T-helper 2 cell (primary cell): Measurements from ENCODE around the gene GIPC1.
"Not testable (repeated sequence)": the region's sequence is repeated elsewhere in the genome, so short reads cannot be mapped to it uniquely, and the experiment has no call there.

Source experiments
- DNase-seq, 5 experiments: peaks; one replicate each; pipeline versions ENCODE4 v3.0.0 to v3.0.0-alpha.2; 2012 to 2022

The GIPC1 gene

DNA sequence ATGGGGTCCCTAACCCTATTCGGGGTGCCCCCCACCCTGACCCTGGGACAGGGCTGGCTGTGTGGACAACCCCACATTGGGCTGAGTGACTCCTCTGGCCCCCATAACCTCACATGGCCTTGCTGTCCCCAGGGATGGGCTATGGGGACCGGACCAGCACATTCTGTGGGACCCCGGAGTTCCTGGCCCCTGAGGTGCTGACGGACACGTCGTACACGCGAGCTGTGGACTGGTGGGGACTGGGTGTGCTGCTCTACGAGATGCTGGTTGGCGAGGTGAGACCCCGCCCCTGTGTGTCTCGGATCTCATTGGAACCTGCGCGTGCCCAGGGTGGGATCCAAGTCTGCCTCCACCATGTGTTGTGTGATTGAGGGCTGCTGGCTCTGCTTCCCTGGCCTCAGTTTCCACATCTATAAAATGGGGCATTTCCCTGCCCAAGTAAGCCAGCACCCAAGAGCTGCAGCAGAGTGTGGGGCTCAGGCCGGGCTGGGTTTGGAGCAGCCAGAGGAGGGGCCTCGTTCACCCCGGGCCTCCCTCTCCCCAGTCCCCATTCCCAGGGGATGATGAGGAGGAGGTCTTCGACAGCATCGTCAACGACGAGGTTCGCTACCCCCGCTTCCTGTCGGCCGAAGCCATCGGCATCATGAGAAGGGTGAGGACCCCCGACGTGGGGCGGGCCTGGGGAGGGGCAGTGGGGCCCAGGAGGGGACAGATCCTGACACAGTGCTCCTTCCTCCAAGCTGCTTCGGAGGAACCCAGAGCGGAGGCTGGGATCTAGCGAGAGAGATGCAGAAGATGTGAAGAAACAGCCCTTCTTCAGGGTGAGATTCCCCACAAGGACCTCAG lies 25.7 kb downstream of the GIPC1 start:
- DNase-seq = no peak

DNA sequence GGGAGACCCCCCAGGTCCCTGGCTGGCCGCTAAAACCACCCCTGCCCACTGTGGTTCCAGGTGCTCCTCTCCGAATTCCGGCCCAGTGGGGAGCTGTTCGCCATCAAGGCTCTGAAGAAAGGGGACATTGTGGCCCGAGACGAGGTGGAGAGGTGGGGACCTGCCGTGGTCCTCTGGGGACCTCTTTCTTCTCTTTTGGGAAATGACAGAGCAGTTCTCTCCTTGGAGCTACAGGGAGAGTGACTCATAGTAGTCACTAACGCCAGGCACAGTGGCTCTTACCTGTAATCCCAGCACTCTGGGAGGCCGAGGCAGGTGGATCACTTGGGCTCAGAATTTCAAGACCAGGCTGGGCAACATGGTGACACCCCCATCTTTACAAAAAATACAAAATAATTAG lies 28.1 kb downstream of the GIPC1 start:
- no peak for DNase-seq

DNA sequence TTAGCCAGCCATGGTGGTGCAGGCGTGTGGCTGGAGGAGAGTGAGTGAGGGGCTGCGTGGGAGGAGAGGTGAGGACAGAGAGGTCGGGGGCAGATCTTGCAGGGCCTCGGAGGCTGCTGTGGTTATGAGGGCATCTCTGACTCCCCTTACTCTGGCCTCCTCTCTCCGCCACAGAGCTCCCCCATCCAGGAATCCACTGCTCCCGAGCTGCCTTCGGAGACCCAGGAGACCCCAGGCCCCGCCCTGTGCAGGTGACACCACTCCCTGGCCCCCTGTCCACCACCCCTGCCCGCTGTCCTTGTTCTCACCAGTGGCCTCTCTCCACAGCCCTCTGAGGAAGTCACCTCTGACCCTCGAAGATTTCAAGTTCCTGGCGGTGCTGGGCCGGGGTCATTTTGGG lies 28.5 kb downstream of the GIPC1 start:
- DNase-seq = no peak

DNA sequence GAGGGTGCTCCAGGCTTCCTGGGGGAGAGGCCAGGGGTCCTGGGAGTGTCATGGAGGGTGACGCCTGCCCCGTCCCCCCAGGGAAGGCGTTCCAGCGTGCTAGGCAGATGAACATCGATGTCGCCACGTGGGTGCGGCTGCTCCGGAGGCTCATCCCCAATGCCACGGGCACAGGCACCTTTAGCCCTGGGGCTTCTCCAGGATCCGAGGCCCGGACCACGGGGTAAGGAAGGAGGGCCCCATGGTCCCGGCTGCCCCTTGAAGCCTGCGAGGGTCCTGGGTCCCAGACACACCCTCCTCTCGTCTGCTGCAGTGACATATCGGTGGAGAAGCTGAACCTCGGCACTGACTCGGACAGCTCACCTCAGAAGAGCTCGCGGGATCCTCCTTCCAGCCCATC lies 32.2 kb downstream of the GIPC1 start:
- DNase-seq = no peak

DNA sequence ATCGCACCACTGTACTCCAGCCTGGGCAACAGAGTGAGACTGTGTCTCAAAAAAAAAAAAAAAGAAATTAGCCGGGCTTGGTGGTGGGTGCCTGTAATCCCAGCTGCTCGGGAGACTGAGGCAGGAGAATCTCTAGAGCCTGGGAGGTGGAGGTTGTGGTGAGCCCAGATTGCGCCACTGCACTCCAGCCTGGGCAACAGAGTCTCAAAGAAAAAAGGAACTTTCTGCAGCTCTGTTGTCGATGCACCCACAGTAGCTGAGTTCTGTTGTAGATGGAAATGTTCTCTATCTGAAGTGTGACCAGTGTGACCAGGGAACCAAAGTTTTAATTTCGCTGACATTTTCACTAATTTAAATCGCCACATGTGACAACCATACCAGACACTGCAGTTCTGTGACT lies 33.5 kb downstream of the GIPC1 start:
- not testable (repeated sequence) for DNase-seq

DNA sequence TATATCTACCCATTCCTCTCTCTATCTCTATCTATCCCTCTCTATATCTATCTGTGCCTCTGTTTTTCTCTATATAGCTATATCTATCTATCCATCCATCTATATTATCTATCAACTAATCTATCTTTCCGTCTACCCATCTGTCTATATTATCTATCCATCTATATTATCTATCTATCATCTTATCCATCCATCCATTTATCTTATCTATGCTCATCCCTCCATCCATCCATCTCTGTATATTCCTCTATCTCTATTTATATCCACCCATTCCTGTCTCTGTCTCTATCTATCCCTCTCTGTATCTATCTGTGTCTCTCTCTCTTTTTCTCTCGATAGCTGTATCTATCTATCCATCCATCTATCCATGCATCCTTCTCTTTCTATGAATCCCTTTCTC lies 35.0 kb downstream of the GIPC1 start:
- no peak for DNase-seq

DNA sequence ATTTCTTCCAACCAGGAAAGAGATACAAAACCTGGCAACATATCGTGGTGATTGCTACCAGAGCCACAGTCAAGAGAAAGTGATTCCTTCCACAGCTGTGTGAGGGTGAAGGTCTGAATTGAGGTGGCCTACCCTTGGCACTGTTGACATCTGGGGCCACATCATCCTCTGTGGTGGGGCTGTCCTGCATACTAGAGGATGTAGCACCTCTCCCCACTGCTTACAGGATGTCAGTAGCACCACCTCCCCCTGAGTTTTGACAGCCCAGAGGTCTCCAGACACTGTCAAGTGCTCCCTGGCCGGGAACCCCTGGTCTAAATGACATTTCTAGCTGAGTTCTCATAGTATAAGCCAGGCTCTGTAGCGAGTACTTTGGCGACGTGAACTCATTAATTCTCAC lies 36.2 kb downstream of the GIPC1 start:
- peak in 2 of 5 experiments; percentile 63 to 66 for DNase-seq

DNA sequence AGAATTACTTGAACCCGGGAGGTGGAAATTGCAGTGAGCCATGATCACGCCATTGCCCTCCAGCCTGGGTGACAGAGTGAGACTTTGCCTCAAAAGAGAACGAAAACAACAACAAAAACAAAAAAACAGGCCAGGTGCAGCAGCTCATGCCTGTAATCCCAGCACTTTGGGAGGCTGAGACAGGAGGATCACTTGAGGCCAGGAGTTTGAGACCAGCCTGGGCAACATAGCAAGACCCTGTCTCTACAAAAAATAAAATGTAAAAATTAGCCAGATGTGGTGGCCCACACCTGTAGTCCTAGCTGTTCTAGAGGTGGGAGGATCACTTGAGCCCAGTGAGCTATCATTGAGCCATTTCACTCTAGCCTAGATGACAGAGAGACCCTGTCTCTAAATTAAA lies 43.6 kb downstream of the GIPC1 start:
- not testable (repeated sequence) for DNase-seq

DNA sequence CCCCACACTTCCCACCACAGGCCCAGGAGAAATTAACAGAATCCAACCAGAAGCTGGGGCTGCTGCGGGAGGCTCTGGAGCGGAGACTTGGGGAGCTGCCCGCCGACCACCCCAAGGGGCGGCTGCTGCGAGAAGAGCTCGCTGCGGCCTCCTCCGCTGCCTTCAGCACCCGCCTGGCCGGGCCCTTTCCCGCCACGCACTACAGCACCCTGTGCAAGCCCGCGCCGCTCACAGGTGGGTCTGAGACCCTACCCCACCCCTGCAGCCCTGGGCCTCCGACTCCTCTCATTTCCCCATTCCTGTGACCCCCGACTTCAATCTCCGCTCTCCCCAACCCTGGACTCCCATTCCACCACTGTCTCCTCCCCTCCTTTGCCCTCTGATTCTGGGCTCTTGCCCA lies 45.1 kb downstream of the GIPC1 start:
- no peak for DNase-seq

DNA sequence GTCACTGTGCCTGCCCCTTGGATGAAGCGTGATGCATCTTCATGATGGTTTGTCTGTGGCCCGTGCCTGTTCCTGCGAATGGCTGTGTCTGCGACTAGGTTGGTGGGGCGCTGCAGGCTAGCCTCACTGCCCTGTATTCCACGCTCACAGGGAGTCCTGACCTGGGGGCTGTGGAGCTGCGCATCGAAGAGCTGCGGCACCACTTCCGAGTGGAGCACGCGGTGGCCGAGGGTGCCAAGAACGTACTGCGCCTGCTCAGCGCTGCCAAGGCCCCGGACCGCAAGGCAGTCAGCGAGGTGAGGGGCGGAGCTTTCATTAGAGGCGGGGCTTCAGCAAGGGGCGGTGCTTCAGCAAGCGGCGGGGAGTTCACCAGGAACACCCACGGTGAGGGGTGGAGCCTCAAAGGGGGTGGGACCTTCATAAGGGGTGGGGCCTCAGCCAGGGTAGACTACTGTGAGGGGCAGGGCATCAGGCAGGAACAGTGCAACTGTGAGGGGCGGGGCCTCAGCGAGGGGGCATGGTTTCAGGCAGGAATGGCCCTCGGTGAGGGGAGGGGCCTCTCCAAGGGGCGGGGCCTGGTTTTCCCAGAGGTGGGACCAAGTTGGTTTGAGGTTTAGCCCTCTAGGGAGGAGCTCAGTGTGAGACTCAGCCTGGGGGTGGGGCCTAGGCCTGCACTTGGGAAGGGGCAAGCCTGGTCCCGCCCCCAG lies 45.6 kb downstream of the GIPC1 start:
- DNase-seq = peak; percentile 31 to 75 (median 46)

DNA sequence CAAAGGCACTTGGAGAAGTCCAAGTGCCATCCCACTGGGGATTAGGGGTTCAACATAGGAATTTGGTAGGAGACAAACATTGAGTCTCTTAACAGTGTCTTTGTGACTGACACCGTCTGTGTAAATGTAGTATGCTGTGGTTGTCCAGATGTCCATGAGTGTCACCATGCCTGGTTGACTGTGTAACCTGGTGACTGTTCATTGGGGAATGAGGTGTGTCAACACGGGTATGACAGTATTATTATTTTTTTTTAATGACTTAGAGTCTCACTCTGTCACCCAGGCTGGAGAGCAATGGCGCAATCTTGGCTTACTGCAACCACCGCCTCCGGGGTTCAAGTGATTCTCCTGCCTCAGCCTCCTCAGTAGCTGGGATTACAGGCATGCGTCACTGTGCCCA lies 46.6 kb downstream of the GIPC1 start:
- no peak for DNase-seq

DNA sequence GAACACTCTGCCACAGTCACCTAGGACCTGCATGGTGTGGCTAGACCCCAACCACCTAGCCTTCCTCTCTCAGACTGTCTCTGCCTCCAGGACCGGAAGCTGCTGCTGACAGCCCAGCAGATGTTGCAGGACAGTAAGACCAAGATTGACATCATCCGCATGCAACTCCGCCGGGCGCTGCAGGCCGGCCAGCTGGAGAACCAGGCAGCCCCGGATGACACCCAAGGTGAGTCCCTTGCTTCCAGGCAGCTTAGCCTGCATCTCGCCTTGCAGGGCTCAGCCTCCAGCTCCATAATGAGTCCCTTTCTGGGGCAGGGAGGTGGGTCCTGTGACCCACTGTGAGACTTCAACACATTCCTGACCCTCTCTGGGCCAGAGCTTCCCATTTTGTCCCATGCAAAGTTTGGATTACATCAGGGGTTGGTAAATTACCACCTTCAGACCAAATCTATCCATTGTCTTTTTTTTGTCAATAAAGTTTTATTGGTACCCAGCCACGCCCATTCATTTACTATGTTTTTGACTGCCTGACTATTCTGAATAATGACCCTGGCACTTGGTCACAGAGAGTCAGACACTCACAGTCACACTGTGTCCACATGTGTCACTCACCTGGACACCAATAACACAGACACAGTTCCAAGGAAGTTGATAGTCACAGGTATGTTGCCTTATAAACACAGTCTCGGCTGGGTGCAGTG lies 49.4 kb downstream of the GIPC1 start:
- no peak for DNase-seq

DNA sequence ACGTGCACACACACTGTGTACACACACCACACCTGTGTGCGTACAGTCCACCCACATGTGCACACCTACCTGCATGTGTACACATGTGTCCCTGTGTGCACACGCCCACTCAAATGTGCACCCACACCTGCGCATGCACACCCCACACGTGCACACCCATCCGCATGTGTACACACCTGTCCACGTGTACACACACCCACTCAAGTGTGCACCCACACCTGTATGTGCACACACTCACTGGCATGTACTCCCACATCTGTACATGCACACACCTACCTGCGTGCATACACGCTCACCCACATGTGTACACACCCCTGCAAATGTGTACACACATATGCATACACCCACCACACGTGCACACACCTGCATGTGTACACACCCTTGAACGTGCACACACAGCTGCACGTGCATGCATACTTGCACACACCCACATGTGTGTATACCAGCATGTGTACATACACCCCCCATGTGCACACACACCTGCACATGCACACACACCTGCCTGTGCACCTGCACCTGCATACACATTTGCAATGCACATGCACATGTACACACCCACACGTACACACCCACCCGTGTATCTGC lies 52.2 kb downstream of the GIPC1 start:
- DNase-seq = no peak

DNA sequence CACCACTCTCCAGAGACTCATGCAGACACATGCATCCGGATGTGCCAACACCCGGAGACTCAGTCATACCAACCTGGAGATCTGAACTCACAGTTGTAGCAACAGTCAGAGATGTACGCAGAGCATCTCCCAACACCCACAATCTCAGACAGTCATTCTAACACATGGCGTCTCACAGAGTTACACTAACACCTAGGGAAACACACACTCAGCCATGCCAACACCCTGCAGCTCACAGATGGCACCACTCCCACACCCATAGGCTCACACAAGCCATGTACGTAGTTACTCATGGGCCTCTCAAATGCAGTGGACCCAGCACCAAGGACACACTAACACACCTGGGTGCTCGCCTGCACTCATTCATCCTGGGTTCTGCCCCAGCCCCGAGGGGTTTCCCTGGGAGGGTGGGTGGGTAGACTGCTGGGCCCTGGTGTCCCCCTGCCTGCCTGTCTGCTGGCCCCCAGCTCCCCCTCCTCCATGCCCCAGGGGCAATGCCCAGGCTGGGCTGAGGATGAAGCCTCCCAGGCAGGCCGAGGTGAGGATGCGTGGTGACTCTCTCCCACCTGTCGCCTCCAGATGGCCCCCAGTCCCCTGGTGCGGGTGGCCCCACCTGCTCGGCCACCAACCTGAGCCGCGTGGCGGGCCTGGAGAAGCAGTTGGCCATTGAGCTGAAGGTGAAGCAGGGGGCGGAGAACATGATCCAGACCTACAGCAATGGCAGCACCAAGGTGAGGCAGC lies 52.9 kb downstream of the GIPC1 start:
- DNase-seq = no peak

DNA sequence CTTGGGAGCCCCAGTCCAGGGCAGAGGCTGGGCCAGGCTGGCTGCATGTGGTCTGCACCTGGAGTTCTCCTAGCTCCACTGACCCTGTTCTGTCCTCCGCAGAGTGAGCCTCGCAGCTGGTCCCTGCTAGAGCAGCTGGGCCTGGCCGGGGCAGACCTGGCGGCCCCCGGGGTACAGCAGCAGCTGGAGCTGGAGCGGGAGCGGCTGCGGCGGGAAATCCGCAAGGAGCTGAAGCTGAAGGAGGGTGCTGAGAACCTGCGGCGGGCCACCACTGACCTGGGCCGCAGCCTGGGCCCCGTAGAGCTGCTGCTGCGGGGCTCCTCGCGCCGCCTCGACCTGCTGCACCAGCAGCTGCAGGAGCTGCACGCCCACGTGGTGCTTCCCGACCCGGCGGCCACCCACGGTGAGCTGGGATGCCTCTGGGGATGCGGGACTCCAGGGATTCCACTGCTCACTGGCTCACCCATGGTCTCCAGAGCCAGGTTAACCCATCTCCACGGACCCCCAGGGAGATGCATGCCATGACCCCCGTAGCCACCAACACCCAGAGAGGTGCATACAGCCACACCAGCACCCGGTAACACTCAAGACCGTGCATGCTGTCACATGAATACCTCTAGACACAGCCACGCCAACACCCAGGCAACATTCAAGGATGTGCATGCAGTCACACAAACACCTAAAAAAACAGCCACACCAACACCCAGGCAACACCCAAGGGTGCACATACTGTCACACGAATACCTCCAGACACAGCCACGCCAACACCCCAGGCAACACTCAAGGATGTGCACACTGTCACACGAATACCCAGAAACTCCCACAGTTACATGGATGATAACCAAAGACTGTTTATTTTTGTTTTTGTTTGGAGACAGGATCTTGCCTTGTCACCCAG lies 54.6 kb downstream of the GIPC1 start:
- DNase-seq = no peak

DNA sequence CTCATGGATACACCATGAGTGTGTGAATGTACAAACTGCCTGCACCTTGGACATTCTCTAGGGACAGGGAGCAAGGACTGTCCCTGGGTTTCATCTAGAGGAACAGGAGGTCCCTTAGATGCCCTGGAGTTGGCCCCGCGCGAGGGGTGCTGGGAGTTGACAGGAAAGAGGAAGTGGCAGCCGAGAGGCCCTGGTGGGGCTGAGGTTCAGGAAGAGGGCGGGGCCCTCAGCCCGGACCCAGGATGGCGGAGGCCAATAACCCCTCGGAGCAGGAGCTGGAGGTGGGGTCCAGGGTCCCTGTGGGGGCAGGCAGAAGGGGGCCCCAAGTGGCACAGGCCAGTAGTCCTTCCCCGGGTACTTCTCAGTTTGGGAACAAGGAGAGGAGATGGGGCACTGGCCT lies 55.9 kb downstream of the GIPC1 start:
- DNase-seq = peak; percentile 47 to 88 (median 67)

DNA sequence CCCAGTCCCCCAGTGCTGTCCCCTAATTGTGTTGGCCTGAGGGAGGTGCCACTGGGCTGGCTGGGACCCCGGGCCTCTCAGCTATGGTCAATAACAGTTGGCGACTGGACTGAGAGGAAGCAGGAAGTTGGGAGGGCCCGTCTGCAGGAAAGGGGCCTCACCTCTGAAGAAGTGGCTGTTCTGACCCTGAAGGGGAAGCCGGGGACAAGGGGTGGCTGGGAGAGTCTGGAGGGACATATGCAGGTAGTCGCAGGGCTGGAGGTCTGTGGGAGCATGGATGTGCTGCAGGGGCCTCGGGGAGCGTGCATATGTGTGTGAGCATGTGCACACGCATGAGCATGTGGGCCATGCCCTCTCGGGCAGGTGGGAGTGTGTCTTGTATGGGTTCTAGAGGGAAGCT lies 56.9 kb downstream of the GIPC1 start:
- DNase-seq = no peak

DNA sequence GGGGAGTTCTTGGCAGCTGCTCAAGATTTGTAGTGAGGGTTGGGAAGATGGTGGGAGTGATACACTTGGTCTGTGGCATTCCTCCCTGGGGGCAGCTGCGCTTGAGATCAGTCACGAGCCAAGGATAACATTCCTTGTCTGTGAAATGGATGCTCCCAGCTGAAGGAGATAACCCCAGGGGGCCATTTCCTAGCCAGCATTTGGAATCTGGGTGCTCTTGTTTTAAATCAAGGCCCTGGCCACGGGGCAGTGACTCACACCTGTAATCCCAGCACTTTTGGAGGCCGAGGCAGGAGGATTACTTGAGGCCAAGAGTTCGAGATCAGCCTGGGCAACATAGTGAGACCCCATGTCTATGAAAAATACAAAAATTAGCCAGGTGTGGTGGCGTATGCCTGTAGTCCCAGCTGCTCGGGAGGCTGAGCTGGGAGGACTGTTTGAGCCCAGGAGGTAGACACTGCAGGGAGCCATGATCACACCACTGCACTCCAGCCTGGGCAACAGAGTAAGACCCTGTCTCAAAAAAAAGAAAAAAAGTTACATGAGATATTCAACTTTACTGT lies 58.3 kb downstream of the GIPC1 start:
- DNase-seq = no peak

DNA sequence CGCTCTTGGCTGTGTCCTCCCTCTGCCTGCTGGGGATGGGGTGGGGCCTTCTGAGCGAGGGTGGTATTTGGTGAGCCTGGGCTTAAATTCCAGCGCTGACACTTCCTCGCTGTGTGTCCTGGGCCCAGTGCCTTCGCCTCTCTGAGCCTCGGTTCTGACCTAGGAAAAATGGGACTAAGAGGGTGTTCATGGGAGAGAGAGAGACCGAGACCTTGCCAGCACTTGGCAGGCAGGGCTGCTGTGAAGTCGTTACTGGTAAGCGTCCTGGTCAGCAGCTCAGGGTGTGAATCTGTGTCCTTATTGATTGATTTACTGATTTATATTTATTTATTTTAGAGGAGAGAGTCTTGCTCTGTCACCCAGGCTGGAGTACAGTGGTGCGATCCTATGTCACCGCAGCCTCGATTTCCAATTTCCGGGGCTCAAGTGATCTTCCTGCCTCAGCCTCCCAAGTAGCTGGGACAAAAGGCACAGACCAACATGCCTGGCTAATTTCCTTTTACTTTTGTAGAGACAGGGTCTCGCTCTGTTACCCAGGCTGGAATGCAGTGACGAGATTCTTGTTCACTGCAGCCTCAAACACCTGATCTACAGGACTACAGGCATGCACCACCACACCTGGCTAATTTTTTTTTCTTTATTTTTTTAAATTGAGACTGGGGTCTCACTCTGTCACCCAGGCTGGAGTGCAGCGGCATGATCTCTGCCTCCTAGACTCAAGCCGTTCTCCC lies 60.4 kb downstream of the GIPC1 start:
- no peak for DNase-seq

DNA sequence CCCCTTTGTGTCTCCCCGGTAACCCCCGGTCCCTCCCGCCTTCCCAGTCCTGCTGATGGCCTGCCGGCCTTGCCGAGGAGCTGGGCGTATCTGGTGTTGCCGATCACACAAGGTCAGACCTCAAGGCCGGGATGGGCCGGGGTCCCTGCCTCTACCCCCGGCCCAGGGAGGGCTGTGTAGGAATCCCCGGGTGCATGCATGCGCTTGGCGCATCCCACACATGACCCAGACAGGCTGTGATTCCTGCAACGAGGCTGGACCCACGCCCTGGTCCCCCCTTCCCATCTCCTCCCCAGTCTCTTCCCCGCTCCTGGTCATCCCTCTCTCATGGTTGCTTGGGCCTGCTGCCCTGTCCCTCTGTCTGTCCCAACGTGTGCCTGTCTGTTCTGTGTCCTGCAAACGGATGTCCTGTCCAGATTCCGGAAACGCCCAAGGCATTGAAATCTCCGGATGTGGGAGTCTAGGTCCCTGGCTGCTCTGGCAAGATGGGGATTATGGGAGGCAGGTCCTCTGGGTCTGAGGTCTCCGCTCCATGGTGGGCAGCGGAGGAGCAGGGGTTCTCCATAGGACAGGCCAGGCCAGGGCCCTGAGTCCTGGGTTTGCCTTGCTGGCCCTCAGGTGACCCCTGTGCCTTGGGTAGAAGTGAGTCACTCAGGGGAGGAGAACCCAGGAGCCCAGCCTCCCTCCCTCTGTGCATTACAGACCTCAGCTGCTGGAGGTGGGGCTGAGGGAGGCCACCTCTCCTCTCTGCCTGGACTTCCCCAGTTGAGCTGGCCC lies 61.2 kb downstream of the GIPC1 start:
- no peak for DNase-seq
